ENCODE measurements around the gene GRAMD2A.

- no peak for TF ChIP-seq POLR2A (IDR thresholded peaks at IDR 0.05)
- no peak for TF ChIP-seq POLR2AphosphoS5 (IDR thresholded peaks at IDR 0.05)
Observed at GRCh38 chr15:72189250-72189902, 8.2 kb downstream of the GRAMD2A start.
